ENCODE data around the gene PLEKHG5. TPM values are rescaled to one million over a fixed set of nuclear protein-coding genes. Genes with fewer than 3 reads are reported as not detected.

The PLEKHG5 gene
- total RNA-seq, 6 experiments from 2014 or later, result 0.70 to 2.3 (median 1.5) TPM

DNA sequence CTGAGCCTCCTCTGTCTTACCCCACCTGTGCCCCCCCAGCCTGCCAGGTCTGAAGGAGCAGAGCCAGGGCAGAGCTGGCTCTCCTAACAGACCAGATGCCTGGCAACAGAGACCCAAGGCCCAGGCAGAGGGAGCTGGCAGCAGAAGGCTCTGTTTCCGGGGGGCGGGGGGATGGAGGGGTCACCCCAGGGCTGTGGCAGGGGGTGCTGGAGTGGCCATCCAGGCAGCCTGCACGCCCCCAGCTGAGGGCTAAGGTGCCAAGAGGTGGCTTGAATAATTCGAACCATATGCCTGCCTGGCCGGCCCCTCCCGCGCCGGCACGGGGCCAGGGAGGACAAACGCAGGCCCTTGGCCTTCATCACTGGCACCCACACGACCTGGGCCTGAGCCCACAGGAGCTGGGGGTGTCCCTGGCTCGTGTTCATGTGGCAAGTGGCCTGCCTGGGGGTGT, 16.0 kb upstream of the PLEKHG5 start:
- Histone ChIP-seq H3K27ac (no peak overlapping the region), H3K9me3 (no peaks in the 10 kb centered on the region), H3K27me3 (no peaks in the 10 kb centered on the region), H3K4me3 (no peak overlapping the region), H3K36me3 (no peaks in the 10 kb centered on the region), H3K4me1 (no peaks in the 10 kb centered on the region)
- intact Hi-C loops (cut with DNase I), result no loop called here
- WGBS (ENCODE audit: insufficient coverage, low coverage, low lambda C conversion rate, missing lambda C conversion rate), result 80% methylated on average over 1 of the region's 12 CpGs
- no peak for ATAC-seq
- no peak for TF ChIP-seq CTCF (IDR thresholded peaks at IDR 0.05)
- no peak for TF ChIP-seq POLR2A (IDR thresholded peaks at IDR 0.05)
- peak in 1 of 3 donors; percentile 41 for DNase-seq

- no peak for TF ChIP-seq CTCF (IDR thresholded peaks at IDR 0.05)
- TF ChIP-seq POLR2A (IDR thresholded peaks at IDR 0.05), result no peak
- no peak overlapping the region for H3K4me3 ChIP-seq
- no peak overlapping the region for H3K27ac ChIP-seq
- 54% methylated on average over 6 of the region's 7 CpGs for WGBS (ENCODE audit: insufficient coverage, low coverage, low lambda C conversion rate, missing lambda C conversion rate)
- H3K27me3 ChIP-seq, result no peaks in the 10 kb centered on the region
- DNase-seq (no peak), ATAC-seq (no peak)
- H3K4me1 ChIP-seq, result no peaks in the 10 kb centered on the region
- intact Hi-C loops (cut with DNase I), result no loop called here
- H3K36me3 ChIP-seq, result no peaks in the 10 kb centered on the region
- no peaks in the 10 kb centered on the region for H3K9me3 ChIP-seq
These were observed 15.6 kb upstream of the PLEKHG5 start for GRCh38 chr1:6507037-6507428.

- H3K4me1 ChIP-seq, result no peaks in the 10 kb centered on the region
- H3K9me3 ChIP-seq, result no peaks in the 10 kb centered on the region
- WGBS (ENCODE audit: insufficient coverage, low coverage, low lambda C conversion rate, missing lambda C conversion rate), result 64% methylated on average over 7 of the region's 31 CpGs
- intact Hi-C loops (cut with DNase I), result no loop called here
- no peak overlapping the region for H3K27ac ChIP-seq
- H3K36me3 ChIP-seq, result no peaks in the 10 kb centered on the region
- TF ChIP-seq POLR2A (IDR thresholded peaks at IDR 0.05) (no peak), CTCF (IDR thresholded peaks at IDR 0.05) (no peak)
- ATAC-seq, result no peak
- no peaks in the 10 kb centered on the region for H3K27me3 ChIP-seq
- no peak overlapping the region for H3K4me3 ChIP-seq
- peak in 1 of 3 donors; percentile 39 for DNase-seq
These were observed 15.0 kb upstream of the PLEKHG5 start for GRCh38 chr1:6506210-6507036.

GRCh38 chr1:6505367-6506209, 14.1 kb upstream of the PLEKHG5 start:
- TF ChIP-seq POLR2A (IDR thresholded peaks at IDR 0.05) (no peak), CTCF (IDR thresholded peaks at IDR 0.05) (no peak)
- no peaks in the 10 kb centered on the region for H3K4me1 ChIP-seq
- 83% methylated on average over 12 of the region's 31 CpGs for WGBS (ENCODE audit: insufficient coverage, low coverage, low lambda C conversion rate, missing lambda C conversion rate)
- no peaks in the 10 kb centered on the region for H3K36me3 ChIP-seq
- intact Hi-C loops (cut with DNase I), result no loop called here
- H3K9me3 ChIP-seq, result no peaks in the 10 kb centered on the region
- no peaks in the 10 kb centered on the region for H3K27me3 ChIP-seq
- ATAC-seq (no peak), DNase-seq (peak in 1 of 3 donors; percentile 49)
- no peak overlapping the region for H3K4me3 ChIP-seq
- H3K27ac ChIP-seq, result no peak overlapping the region

Measured in right lobe of liver (tissue), 6 donors.